GM19023 (cell line): ENCODE measurements around the gene TFDP2.
"Not testable (repeated sequence)": the region's sequence is repeated elsewhere in the genome, so short reads cannot be mapped to it uniquely, and the experiment has no call there.

Experiments
- ATAC-seq: cut with Tn5 transposase; IDR thresholded peaks from one replicate; pipeline ENCODE4 v1.9.1; 2021; ENCODE audit warnings: mild to moderate bottlenecking, moderate library complexity; ENCODE audit not compliant: unreplicated experiment

Gene TFDP2

DNA sequence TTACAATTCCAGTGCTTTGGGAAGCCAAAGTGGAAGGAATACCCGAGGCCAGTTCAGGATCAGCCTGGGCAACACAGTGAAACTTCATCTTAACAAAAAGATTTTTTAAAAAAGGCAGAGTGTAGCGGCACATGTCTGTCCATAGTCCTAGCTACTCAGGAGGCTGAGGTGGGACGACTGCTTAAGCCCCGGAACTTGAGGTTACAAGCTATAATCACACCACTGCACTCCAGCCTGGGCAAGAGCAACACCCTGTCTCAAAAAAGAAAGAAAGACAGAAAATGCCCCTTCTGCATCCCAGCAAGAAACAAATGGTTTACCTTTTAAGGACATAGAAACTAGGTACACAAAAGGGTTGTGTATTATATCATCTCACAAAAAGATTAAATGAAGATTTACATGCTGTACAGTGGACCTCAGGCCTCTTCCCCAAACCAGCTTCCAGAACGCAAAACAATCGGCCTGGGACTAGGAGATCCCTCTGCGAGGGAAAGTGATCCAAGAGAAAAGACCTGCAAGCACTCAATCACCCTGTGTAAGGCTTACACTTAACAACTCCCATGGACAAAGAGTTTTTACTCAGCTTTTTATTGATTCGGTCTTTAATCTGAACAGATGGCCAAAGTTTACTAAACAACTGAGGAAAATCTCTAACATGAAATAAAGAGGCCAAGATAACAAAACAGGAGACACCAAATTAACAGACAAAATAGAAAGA, 21.2 kb downstream of the TFDP2 start:
- ATAC-seq: no peak

- ATAC-seq: no peak
These were observed 25.1 kb downstream of the TFDP2 start for GRCh38 chr3:142124243-142124642.

DNA sequence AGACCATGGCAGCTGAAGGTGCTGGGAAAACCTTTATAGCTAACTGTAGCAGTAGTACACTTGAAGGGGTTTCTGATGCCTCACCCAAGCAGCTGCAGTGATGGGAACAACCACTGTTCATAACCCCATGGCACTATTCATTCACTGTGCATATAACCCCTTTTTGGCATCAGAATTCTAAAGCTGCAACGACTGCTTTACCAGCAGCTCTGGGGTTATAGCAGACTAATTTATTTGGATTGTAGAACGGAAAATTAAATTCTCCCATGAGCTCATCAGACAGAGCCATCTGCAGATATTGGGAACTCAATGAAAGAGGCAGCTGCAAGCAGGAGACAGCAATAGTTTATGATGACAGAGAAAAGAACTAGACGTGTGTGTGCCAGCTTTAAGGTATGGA, 28.6 kb downstream of the TFDP2 start:
- ATAC-seq: no peak

- ATAC-seq: no peak
These were observed 30.4 kb downstream of the TFDP2 start for GRCh38 chr3:142118911-142119310.

GRCh38 chr3:142117056-142117851, 32.1 kb downstream of the TFDP2 start:
- ATAC-seq: no peak

GRCh38 chr3:142115867-142116668, 33.3 kb downstream of the TFDP2 start:
- ATAC-seq: no peak

DNA sequence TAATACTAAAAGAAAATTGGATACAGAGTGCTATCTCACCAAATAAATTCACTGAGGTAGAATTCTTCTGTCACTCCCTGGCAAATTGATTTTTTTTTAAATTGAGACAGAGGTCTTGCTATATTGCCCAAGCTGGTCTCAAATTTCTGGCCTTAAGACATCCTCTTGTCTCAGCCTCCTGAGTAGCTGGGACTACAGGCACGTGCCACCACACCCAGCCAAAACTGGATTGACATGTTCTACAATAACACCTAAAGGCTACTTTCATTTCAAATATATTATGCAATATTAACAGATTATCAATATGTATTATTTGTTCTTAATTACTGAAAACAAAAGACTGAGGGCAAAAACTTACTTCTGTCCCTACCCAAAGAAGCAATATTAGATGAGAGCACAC, 36.7 kb downstream of the TFDP2 start:
- ATAC-seq: no peak

DNA sequence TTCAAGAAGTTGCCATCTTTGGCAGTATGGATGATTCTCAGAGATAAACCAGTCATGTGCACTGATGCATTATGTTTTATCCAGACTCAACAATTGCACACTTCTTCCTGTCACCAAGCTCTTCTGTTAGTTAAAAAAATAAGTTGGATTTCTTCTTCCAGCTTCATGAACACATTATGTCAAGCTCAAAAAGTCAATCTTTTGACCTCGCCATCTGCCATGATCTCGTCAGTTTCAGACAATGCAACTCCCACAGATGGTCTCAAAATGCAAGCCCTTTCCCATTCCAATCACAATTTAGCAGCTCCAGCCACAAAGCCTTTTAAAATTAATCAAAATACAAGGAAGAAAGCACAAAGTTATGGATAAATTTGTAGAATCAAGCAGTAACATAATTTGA, 42.8 kb downstream of the TFDP2 start:
- no peak for ATAC-seq

DNA sequence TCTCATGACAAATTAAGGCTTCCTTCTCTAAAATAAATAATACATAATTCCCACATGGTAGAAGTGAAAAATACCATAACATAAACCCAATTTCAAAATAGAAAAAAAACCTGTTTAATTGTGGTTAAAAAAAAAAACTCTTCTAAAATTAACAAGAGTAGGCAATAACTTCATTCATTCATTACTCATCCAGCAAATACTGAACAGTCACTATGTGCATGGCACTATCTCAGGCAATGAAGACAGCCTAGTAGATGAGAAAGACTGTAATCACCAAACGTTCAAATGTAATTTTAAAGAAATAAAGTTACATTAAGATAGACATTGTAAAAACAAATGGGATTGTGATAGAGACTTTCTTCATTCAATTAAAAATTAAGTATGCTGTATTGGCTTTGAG, 43.4 kb downstream of the TFDP2 start:
- ATAC-seq: no peak

DNA sequence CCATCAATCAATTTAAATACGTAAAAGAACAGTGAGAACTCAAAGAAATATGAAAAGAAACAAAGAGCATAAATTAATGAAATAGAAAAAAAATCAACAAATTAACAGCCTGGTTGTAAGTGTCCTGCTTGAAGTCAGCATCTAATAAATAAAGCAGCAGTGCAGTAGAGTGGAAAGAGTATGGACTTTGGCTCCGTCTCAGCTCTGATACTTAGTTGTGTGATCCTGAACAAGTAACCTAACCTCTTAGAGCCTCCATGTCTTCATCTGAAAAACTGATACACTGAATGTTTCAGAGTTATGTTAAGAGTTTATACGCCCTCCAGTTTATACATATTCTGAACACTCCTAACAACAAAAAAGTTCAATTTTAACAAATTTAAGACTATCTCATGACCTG, 44.6 kb downstream of the TFDP2 start:
- no peak for ATAC-seq

DNA sequence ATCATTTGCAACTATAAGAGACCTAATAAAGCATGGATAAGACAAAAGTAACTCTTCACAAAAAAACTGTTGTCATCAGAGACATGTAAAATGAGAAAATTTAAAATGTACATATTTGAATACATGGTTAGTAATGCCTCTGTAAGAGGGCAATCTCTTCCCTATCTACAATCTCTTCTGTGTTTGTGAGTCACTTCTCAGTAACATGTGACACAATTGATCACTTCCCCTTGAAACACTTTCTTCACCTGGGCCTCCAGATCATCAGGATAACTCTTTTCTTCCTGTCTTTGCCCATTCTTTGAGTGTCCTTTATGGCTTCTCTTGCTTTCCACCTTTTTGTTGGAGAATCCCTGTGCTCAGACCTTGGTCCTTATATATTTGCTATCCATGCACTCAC, 50.4 kb downstream of the TFDP2 start:
- no peak for ATAC-seq

DNA sequence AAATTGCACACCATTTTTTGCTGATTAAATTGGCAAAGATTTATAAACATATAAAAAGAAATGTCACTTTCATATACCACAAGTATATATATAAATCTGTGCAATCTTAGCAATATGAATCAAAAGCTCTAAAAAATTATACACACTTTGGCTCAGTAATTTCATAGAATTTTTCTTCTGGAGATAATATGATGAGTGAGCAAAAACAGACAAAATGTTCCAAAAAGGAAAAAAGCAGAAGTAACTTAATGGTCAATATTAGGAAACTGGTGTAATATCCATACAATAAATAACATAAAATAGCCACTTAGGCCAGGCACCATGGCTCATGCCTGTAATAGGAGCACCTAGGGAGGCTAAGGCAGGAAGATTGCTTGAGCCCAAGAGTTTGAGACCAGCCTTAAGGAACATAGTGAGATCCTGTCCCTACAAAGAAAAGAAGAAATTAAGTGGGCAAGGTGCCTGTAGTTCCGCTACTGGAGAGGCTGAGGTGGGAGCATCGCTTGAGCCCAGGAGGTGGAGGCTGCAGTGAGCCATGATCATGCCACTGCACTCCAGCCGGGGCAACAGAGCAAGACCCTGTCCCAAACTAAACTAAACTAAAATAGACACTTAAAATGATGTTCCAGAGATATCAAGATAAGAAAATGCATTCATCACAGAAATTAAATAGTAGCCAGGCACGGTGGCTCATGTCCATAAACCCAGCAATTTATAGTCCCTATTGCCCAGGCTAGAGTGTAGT, 52.1 kb downstream of the TFDP2 start:
- no peak for ATAC-seq

GRCh38 chr3:142095841-142096240, 53.5 kb downstream of the TFDP2 start:
- ATAC-seq: no peak

- ATAC-seq: not testable (repeated sequence)
These were observed 60.4 kb downstream of the TFDP2 start for GRCh38 chr3:142088925-142089324.

GRCh38 chr3:142088522-142088921, 60.8 kb downstream of the TFDP2 start:
- ATAC-seq: no peak

DNA sequence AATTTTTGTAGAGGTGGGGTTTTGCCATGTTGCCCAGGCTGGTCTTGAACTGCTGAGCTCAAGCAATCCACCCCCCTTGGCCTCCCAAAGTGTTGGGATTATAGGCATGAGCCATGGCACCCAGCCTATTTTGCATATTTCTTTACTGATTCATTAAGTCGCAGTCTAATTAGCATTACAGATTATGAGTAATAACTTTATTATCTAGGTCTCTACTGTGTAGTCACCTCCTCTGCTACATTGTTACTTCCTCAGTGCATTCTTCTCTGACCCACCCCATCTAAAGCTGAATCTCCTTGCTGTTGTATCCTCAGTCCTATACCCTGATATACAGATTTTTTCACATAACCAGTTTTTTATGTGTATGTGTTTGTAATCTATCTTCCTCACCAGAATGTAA, 61.7 kb downstream of the TFDP2 start:
- ATAC-seq: no peak

GRCh38 chr3:142086581-142087090, 62.7 kb downstream of the TFDP2 start:
- no peak for ATAC-seq

- no peak for ATAC-seq
These were observed 68.2 kb downstream of the TFDP2 start for GRCh38 chr3:142081178-142081577.

GRCh38 chr3:142077859-142078500, 71.4 kb downstream of the TFDP2 start:
- no peak for ATAC-seq

DNA sequence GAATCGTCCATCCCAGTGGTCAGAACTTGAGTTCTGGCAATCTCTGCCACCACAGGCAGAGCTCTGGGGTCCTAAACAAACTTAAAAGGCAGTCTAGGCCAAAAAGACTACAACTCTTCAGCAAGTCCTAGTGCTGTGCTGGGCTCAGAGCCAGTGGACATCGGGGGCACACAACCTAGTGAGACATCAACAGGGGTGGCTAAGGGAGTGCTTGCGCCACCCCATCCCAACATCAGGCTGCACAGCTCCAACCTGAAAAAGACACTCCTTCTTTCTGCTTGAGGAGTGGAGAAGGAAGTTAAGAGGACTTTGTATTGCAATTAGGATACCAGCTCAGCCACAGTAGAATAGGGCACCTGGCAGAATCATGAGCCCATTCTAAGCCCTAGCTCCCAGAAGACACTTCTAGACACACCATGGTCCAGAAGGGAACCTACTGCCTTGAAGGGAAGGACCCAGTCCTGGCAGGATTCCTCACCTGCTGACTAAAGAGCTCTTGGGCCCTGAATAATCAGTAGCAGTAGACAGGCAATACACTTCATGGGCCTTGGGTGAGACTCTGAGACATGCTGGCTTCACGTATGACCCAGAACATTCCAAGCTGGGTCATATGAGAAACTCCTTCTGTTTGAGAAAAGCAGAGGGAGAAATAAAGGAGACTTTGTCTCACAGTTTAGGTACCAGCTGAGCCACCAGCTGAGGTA, 72.0 kb downstream of the TFDP2 start:
- ATAC-seq: no peak
